ENCODE results near the gene PIK3R6.

GRCh38 chr17:8888704-8889302 is 21.3 kb upstream of the PIK3R6 start:
- TF ChIP-seq CTCF (IDR thresholded peaks at IDR 0.05; ENCODE audit: low read depth, low read length, poor library complexity, severe bottlenecking) (no peak), EZH2phosphoT487 (IDR thresholded peaks at IDR 0.05; ENCODE audit: borderline replicate concordance, low read length) (no peak)

Measured in DOHH2 (cell line).